ENCODE results near the gene AMFR. TPM values are rescaled to one million over a fixed set of nuclear protein-coding genes. Genes with fewer than 3 reads are reported as not detected.

The AMFR gene
- total RNA-seq, 6 experiments from 2014 or later, result 92.2 to 189 (median 137) TPM

DNA sequence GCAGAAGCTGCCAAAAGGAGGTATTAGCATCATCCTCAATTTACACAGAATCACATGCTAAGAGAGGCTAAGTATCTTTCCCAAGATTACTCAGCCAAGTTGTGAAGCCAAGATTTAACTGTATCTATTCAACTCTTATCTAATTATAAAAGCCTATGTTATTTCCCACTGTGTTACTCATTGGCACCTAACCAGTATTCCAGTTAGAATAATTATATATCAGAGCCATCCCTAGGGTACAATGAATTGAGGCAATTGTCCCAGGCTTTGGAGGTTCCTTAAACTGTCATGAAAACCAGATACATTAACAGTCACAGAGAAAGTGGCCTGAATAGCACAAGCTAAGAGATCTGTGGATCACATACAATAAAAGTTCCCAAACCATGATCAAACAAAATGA is 10.9 kb upstream of the AMFR start:
- Histone ChIP-seq H3K4me1 (no peaks in the 10 kb centered on the region), H3K36me3 (peaks cover 0 to 44% (median 17%) of the 10 kb centered on the region in 4 donors), H3K4me3 (no peak overlapping the region), H3K9me3 (no peaks in the 10 kb centered on the region), H3K27me3 (no peaks in the 10 kb centered on the region), H3K27ac (no peak overlapping the region)
- DNase-seq (no peak), ATAC-seq (no peak)
- TF ChIP-seq, protein P1, sequence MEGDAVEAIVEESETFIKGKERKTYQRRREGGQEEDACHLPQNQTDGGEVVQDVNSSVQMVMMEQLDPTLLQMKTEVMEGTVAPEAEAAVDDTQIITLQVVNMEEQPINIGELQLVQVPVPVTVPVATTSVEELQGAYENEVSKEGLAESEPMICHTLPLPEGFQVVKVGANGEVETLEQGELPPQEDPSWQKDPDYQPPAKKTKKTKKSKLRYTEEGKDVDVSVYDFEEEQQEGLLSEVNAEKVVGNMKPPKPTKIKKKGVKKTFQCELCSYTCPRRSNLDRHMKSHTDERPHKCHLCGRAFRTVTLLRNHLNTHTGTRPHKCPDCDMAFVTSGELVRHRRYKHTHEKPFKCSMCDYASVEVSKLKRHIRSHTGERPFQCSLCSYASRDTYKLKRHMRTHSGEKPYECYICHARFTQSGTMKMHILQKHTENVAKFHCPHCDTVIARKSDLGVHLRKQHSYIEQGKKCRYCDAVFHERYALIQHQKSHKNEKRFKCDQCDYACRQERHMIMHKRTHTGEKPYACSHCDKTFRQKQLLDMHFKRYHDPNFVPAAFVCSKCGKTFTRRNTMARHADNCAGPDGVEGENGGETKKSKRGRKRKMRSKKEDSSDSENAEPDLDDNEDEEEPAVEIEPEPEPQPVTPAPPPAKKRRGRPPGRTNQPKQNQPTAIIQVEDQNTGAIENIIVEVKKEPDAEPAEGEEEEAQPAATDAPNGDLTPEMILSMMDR (IDR thresholded peaks at IDR 0.05), result no peak
- TF ChIP-seq POLR2A (IDR thresholded peaks at IDR 0.05), result no peak
- intact Hi-C loops (cut with DNase I), result no loop called here

DNA sequence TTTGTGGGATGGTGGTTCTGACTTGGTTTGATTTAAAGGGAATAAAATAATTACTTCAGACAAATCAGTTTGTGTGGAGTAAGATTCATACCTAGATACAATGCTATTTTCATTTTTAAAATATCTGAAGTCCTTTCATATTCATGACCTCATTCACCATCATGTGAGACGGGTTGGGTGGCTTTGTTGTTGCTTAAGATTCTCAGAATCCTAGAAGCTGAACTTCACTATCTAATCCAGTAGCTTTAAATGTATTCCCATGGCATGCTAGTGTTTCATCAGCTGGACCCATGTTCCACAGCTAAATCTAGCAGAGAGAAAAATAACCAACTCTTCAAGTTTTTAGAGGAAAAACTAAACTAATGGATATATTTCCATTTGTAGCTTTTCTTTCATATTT is 2.7 kb upstream of the AMFR start:
- Histone ChIP-seq H3K4me1 (peaks cover 0 to 12% (median 4%) of the 10 kb centered on the region in 4 donors), H3K27me3 (no peaks in the 10 kb centered on the region), H3K9me3 (no peaks in the 10 kb centered on the region), H3K4me3 (no peak overlapping the region), H3K27ac (no peak overlapping the region), H3K36me3 (peaks cover 0 to 6% (median 0%) of the 10 kb centered on the region in 4 donors)
- no peak for DNase-seq
- TF ChIP-seq, protein P1 (IDR thresholded peaks at IDR 0.05), result no peak
- no peak for TF ChIP-seq POLR2A (IDR thresholded peaks at IDR 0.05)
- no peak for ATAC-seq
- WGBS (ENCODE audit: insufficient coverage, low coverage, low lambda C conversion rate, missing lambda C conversion rate), result 100% methylated on average over 1 of the region's 1 CpG
- intact Hi-C loops (cut with DNase I), result no loop called here

DNA sequence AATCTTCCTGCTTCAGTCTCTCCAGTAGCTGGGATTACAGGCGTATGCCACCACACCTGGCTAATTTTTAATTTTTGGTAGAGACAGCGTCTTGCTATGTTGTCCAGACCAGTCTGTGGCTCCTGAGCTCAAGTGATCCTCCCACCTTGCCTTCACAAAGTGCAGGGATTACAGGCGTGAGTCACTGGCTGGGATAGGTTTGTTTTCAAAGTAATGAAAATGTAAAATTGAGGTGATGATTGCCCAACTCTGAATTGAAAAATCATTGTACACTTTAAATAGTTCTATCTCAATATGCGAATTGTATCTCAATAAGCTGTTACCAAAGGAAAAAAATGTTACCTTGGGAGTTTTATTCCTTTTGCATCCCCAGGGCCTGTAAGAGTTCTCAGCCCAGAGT is 1.2 kb upstream of the AMFR start:
- ATAC-seq (no peak), DNase-seq (no peak)
- TF ChIP-seq, protein P1 (IDR thresholded peaks at IDR 0.05), result no peak
- no peak for TF ChIP-seq POLR2A (IDR thresholded peaks at IDR 0.05)
- no peak overlapping the region for H3K4me3 ChIP-seq
- H3K4me1 ChIP-seq, result peaks cover 0 to 27% (median 12%) of the 10 kb centered on the region in 4 donors
- intact Hi-C loops (cut with DNase I), result no loop called here
- H3K27me3 ChIP-seq, result no peaks in the 10 kb centered on the region
- H3K36me3 ChIP-seq, result no peaks in the 10 kb centered on the region
- H3K27ac ChIP-seq, result no peak overlapping the region
- H3K9me3 ChIP-seq, result no peaks in the 10 kb centered on the region
- 57% methylated on average over 3 of the region's 4 CpGs for WGBS (ENCODE audit: insufficient coverage, low coverage, low lambda C conversion rate, missing lambda C conversion rate)

DNA sequence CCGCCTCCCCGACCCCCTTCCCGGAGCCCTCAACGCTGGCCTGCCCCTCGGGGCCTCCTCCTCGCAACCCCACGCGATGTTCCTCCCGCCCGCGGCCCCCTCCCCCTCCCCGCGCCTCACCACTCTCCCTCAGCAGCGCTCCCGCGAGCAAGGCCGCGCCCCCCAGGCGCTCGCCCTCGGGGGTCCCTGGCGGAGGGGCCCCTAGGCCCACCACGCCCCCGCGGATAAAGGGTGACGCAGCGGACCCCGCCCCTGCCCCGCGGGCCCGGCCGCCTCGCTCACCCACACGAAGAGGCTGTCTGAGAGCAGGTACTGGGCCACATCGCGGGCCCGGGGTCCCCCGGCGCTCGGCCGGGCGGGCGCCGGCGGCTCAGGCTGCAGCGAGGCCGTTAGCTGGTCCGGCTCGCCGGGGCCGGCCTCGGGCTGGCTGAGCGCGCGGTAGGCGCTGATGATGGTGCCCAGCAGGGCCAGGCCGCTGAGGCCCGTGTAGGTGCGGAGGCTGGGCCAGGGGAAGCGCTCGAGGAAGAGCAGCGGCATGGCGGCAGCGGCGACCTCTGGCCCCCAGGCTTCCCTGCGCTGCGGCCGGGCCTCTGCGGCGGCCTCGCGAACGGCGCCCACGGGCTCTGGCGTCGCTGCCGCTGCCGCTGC is 430 bp downstream of the AMFR start:
- intact Hi-C loops (cut with DNase I), result no loop called here
- Histone ChIP-seq H3K27ac (peak overlapping the region; percentile 70 to 87 (median 77)), H3K36me3 (no peaks in the 10 kb centered on the region)

More for the DNA sequence above, 430 bp downstream of the AMFR start:
- TF ChIP-seq POLR2A (IDR thresholded peaks at IDR 0.05), result no peak
- TF ChIP-seq, protein P1 (IDR thresholded peaks at IDR 0.05), result no peak
- peak; percentile 55 to 69 (median 56) for DNase-seq
- ATAC-seq, result peak; percentile 39 to 49 (median 42)
- Histone ChIP-seq H3K4me3 (peak overlapping the region; percentile 77 to 98 (median 82)), H3K9me3 (no peaks in the 10 kb centered on the region), H3K27me3 (no peaks in the 10 kb centered on the region), H3K4me1 (peaks cover 0 to 36% (median 14%) of the 10 kb centered on the region in 4 donors)
- 0% methylated on average over 11 of the region's 79 CpGs for WGBS (ENCODE audit: insufficient coverage, low coverage, low lambda C conversion rate, missing lambda C conversion rate)

Measured in right lobe of liver (tissue), 6 donors.